GM19351 (cell line): ENCODE measurements around the gene GPR39.
"Not testable (repeated sequence)": the region's sequence is repeated elsewhere in the genome, so short reads cannot be mapped to it uniquely, and the experiment has no call there.

Experiments used
- ATAC-seq: cut with Tn5 transposase; IDR thresholded peaks from one replicate; pipeline ENCODE4 v1.9.1; 2021; ENCODE audit warnings: mild to moderate bottlenecking, moderate library complexity; ENCODE audit not compliant: unreplicated experiment

GPR39 gene

DNA sequence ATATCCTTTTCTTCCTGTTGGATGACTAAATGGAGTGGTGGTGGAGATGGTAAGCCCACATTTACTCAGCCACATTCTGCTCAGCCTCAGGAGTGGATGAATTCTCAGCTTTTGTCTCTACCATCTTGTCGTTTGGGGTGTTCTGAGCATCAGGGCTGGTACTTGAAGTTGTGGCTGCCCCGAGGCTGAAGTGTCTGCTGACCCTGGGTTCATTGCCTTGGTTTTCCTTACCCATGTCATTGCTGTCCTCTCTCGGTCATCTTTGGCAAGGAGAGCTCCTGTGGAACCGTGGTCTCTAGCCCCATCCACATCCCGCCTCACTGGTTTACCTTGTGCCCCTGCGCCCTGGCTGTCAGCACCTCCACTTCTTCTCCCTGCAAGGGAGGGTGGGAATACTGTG is 71.9 kb downstream of the GPR39 start:
- ATAC-seq, result no peak

DNA sequence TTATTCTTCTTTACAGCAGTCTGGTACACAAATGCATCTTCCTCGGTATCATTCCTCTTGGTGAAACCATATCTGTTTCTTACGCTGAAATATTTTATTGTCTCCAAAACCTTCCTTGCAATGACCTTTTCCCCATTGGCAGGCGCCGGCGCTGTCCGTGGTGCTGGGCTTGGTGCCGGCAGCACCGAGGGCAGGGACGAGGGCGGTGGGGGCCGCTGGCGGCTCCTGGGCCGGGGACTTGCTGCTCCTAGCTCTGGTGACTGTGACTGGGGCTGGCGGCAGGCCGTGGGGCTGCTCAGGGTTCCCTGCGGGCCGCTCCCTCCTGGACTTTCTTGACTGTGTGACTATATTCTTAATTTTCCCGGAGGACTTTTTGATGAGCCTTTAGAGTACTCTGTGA is 72.5 kb downstream of the GPR39 start:
- ATAC-seq, result no peak

DNA sequence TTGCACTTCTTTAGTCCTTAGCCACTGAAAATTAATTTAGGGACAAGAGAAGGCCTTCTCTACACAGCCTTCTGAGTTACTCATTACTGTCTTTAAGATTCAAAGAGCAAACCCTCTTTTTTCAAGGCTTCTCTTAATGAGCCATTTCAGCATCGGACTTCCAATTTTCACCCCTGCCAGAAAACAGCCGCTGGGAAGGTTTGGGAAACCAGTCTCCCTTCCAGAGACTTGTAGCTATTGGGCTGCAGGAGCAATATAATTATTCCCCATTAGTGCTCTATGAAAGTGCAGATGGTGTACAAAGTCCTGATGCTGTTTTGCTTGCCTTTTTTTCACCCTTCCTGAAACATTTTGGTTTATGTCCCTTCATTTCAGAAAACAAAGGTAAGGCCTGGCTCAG is 79.3 kb downstream of the GPR39 start:
- no peak for ATAC-seq

DNA sequence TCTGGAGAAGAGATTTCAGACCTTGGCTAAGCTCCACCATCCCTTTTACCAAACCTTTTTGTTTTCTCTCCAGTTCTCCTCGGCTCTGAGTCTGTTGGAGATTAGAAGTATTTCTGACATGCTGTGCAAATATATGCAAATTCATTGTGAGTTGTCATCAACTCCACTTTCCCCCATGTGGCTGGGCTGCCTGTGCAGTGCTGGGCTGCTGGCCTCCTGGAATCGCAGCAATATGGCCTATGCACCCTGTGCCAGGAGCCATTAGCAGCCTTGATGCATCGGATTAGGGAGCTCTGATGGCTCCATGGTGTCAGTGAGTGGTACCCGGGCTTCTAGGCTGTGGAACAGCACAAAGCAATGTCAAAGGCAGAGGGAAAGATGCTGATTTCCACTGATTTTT is 80.0 kb downstream of the GPR39 start:
- ATAC-seq, result no peak

DNA sequence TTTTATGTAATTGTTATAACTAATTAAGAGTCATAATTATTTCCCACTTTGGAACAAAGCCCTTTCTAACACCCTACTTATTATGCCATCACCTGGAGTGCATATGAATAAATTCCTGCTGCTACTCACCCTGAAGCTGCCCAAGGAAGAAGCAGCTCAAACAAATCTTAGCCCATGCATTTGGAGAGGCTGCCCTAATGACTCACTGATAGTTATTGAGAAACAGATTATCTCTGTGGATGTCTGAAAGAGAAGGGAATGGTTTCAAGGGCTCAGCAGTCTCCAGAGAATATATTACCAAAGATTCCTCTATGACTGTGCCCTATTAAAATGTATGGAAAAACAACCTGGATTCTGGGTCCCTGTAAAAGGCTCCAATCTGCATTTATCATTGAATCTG is 81.0 kb downstream of the GPR39 start:
- no peak for ATAC-seq

DNA sequence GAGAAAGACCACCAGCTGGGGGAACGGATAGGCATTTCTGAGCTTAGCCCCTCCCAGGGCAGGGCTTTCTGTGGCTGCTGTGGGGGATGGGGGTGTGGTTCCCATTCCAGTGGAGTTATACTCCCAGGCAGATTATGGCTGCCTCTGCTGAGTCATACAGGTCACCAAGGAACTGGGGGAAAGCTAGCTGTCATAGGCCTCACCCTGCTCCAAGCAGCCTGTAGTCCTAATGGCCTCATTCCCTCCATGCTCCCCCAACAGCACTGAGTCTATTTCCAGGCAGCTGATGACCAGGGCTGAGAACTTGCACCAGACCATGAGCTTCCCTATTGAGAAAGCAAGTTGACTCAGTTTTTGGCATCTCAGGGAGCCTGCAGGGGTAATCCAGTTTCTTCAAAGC is 87.1 kb downstream of the GPR39 start:
- no peak for ATAC-seq

DNA sequence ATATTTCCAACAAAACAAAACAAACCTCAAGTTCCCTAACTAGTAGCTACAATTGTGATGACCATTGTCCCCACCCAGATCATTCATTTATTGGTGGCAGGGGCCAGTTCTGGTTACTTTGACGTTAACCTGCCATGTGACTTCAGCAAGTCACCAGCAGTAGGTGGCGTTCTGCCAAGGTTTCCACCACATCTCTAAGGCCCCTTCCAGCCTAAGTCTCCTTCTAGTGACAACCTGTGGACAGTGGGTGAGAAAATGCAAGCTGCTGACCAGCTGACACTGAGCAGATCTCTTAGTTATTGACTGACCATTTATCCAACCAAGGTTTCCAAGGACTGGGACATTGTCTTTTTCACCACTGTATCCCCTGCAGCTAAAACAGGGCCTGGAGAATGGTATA is 98.4 kb downstream of the GPR39 start:
- no peak for ATAC-seq

DNA sequence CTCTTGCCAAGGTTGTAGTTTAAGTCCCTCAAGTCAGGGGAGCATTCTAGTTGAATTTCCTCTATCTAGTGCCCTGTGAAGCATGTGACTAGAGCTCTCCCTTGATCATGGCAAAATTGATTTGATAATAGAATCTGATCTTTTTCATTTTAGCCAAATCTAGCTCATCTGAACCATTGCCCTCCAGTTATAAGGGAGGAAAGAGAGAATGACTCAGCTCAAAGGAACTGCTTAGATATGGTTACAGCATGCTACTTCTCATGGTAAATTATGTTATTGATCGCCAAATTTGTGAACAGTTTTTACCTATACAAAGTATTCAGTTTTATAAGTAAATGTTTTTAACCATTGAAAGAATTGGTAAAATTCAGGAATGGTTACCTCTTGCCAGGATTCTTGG is 100.8 kb downstream of the GPR39 start:
- ATAC-seq, result no peak

DNA sequence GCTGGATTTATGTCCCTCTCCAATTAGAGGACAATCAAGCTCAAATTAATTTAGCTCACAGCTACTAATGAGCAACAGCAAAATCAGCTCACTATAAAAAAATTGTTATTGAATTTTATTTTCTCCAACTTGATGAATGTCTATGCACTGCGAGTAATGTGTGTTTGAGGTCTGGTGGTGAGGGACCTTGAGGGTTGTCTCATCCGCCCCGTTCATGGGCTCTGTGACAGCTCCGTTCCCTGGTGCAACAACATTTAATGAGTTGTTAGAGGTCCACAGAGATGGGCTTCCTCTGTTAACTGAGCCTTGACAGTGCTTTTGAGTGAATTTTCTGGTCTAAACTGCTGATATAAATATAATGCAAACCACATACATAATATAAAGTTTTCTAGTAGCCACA is 101.7 kb downstream of the GPR39 start:
- ATAC-seq, result no peak

DNA sequence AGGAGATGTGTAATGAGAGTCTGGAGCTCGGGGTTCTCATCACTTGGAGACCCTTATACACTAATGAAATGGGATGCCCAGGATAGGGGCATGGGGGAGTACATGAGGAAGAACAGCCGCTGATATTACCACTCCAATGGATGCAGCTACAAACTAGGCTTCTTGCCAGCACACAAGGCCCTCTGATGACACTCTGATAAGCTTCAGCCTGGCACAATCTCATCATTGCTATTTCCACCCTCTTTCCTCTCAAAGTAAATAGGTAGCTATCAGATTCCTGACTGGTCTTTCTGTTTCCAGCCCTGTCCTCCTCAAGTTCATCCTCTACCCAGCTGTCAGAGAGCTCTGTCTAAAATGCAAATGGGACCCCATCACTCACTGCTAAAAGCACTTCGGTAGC is 103.0 kb downstream of the GPR39 start:
- no peak for ATAC-seq

DNA sequence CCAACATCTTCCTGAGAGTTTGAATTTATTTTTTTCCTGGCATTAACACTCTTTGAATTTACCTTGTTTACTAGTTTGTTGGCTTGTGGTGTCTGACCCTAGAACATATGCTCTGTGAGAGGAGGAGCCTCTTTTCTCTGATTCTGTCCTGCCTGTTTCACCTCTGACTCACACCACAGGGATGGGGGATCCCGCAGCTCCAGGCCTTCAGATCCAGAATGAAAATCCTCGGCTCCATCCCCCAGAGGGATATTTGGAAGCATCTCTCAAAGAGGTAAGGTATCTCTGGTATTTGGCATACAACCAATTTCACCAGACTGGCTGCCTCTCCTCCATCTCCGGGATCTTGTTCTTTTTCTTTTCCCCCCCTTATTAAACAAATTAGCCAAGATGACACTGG is 104.7 kb downstream of the GPR39 start:
- no peak for ATAC-seq

DNA sequence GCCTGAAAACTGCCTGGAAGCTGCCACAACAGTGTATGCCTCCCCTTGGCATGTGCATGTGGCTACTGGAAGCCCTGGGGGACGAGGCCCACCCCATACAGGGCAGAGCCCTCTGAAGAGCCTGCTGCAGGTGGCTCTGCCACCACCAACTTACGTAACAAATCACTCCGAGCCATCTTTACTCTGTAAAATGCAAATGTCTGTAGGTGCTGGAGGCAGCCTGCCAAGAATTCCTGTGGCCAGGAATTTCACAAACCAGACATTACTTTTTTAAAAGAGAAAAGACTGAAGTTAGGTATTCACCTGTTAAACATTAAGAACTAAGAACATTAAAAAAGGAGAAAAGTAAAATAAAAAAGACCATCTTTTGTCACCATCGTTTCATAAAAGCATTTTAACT is 106.3 kb downstream of the GPR39 start:
- ATAC-seq, result no peak

DNA sequence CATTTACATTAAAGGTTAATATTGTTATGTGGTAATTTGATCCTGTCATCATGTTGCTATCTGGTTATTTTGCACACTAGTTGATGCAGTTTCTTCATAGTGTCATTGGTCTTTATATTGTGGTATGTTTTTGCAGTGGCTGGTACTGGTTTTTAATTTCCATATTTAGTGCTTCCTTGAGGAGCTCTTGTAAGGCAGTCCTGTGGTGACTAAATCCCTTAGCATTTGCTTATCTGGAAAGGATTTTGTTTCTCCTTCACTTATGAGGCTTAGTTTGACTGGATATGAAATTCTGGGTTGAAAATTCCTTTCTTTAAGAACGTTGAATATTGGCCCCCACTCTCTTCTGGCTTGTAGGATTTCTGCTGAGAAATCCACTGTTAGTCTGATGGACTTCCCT is 120.5 kb downstream of the GPR39 start:
- ATAC-seq, result not testable (repeated sequence)

DNA sequence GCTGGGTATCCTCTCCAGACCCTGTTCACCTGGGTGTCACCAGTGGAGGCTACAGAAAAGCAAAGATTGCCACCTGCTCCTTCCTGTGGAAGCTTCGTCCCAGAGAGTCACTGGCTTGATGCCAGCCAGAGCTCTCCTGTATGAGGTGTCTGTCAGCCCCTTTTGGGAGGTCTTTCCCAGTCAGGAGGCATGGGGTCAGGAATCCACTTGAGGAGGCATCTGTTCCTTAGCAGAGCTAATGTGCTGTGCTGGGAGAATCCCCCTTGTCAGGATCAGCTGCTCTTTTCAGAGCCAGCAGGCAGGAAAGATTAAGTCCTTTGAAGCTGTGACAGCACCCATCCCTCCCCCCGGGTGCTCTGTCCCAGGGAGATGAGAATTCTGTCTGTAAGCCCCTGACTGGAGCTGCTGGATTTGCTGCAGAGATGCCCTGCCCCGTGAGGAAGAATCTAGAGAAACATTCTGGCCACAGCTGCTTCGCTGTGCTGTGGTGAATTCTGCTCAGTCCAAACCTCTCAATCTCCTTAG is 121.8 kb downstream of the GPR39 start:
- no peak for ATAC-seq

DNA sequence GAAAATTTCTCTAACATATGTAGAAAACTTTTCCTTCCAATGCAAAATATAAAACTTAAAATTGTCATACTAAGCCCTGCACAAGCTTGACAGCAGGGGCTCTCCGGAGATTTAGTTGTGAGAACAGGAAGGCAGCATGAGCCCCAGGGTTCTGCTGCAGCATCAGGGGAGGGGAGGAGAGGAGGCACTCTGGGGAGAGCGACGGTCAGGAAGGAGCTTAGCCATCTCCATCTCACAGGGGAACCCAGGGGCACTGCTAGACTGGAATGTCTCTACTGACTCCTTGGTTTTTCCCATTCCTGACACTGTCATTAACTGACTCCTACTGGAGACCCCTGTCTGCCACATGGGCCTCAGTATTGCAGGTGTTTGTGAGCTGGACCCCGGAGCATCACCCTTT is 123.6 kb downstream of the GPR39 start:
- no peak for ATAC-seq

DNA sequence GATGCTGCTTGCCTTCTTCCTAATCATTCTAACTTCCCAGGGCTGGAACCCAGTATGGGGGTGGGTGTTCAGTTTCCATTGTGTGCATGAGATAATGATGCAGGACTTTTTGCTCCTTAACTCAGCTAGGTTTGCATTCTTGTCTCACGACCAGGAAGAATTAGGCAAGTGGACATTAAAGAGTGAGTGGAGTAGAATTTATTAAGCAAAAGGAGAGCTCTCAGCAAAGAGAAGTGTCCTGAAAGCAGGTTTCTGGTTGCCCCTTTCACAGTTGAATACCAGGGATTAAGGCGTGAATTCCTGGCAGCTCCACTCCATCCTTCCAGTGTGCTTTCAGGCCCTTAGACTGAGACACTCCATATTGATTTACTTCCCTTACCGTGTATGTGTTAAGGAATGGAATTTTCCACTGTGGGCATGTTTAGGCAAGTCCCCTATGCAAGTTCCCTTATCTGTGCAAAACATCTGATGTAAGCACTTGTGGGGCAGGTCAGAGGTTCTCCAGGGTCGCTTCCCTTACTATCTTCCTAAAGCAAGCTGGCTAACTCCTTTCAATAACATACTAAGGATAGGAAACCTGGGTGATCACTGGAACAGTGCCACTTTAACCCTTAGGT is 126.5 kb downstream of the GPR39 start:
- no peak for ATAC-seq

DNA sequence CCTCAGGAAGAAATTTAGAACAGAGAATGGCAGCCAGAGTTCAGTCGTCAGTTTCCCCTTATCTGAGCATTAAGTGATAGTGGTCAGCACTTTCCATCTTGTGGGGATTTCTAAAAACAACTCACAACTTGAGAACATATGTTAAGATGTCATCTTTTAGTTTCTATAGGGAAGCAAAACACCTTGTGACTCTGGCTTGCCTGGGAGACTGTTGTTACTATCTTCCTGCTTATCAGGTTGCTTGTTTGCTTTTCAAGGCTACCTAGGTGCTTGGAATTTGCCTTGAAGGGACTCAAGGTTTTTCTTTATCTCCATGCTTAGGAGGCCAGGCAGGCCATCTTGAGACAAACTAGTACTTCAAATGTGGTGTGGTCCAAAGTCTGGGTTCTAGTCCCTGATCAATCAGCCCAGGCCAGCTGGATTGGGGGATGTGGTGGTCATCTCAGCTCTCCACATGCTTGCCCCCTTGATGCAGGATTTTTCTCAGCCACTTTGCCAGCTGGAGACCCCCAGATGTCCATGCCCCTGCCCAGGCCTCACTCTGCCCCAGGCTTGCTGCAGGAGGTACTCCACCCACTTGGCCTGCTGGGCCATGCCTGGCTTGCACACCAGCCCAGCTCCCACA is 127.5 kb downstream of the GPR39 start:
- no peak for ATAC-seq

DNA sequence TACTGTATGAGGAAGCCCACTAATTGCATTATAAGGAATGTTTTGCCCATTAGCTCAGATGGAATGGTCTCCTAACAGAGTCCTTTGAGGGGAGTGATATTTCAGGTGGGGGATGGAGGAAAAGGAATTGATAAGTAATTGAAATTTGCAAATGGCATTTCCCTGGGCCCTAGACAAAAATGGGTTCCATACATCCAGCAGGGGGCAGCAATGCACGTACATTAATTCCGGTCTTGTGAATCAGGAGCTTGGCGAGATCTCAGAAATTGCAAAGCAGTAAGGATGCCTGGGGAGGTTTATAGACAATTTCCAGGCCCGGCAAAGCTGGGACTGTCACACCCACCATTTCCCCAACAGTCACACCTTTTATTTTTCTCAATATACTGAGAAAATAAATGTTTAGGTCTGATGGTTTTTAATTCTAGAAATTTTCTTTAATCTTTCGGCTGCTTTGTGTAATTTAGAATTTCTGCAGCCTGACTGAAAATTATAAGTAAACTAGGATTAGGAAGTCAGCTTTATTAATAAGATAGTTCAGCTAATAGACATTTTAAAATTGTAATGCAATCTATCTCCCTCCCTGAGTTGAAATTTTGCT is 130.6 kb downstream of the GPR39 start:
- ATAC-seq, result peak; percentile 57

DNA sequence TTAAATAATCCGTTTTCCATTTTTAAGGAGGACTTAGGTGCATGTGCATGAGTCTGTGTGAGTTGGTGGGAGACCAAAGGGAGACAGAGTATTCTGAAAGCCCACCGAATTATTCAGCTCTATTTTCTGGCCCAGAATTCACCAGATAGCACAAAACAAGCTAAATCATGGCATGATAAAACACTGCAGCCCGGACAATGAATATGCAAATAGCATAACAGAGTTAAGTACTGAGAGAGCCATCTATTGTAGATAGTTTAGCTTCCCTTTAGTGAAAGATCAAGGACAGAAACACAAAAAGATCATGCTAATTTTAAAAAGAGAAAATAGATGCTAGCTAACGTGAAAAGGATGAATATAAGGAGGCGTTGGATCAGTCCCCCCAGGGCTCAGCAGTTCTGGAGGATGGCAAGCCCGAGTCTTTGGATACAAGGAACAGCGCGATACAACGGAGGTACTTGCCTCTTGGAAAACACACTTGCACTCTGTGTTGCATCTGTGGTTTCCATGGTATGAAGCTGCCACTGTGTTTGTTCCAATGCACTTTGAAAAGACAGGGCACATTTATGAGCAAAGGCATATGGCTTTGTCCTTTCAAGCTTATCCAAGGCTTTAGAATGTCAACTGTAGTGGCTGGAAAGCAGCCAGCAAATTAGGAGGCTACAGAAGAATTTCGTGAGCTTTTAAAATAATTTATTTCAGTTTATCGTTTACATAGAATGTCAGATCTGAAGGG is 133.5 kb downstream of the GPR39 start:
- ATAC-seq, result no peak

DNA sequence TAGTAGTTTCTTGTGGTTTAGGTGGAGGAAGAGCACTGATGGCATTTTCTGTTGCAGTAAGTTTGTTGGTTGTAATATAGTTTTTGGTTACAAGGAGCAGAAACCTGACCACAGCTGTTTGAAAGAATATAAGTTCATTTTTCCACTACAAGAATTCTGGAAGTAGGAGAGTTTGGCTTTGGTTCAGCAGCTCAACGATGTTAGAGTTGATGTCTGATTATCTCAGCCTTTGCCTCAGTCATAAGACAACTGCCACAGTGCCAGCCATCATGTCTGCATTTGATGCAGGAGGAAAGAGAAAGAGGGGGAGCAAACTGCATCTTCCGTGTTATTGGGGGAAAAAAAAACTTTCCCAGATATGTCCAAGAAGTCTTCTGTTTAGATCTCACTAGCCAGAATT is 134.3 kb downstream of the GPR39 start:
- no peak for ATAC-seq

DNA sequence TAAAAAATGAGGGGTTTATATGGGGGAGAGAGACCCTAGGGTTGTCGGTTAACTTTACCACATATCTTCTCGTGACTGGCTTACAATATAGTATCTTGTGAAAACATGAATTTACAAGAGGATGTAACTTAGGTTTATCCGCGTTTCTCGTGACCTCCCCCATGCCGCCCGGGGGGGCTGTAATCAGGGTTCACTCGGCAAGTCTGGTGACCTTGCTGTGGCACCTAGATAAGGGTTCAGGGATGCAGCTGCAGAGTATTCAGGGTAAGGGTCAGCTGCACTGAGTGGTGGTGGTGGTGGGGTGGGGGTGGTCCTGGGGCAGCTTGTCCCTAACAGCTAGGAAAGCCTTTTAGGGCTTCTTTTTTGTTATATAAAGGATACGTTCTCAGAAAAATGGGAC is 141.1 kb downstream of the GPR39 start:
- ATAC-seq, result no peak

DNA sequence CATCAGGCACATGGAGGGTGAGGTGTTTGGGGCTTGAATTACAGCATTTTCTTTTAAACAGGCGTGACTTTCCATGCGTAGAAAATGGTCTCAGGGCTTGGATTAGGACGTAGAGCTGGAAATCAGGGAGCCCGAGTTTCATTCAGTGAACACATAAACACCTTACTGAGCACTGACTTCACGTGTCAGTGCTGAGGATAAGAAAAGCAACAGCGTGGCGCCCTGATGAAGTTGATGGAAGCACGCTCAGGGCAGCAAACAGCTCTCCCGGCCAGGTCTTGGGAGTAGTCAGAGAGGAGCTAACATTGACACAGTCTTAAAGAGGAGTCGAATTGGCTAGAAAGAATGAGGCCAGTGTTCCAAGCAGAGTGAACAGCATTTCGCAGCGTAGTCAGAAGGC is 142.7 kb downstream of the GPR39 start:
- no peak for ATAC-seq
